Transverse colon (tissue), 3 donors: ENCODE measurements around the gene THSD7A.

Source experiments
- CTCF ChIP-seq, 5 experiments: fragments of 200-600 bp in 3 of 5; fragments of 450-650 bp in 2 of 5; sonication (generic) in 3 of 5; IDR thresholded peaks; 1 replicate in 2 of 5; 2 replicates in 3 of 5; pipeline ENCODE4 v1.5.1; 2016 to 2017; ENCODE audit warnings: antibody characterized with exemption in 5 of 5, inconsistent platforms in 3 of 5, mild to moderate bottlenecking in 2 of 5, moderate library complexity in 1 of 5
- POLR2A ChIP-seq: fragments of 450-650 bp; IDR thresholded peaks from one replicate; pipeline ENCODE4 v1.6.1; 2016; ENCODE audit warnings: antibody characterized with exemption, mild to moderate bottlenecking, moderate library complexity

GRCh38 chr7:11480143-11480542 is 351.9 kb downstream of the THSD7A start:
- TF ChIP-seq POLR2A, result no peak
- no peak for TF ChIP-seq CTCF (IDR thresholded peaks at IDR 0.05)
